PC-9 (cell line): ENCODE data around the gene PYROXD2. TPM values are rescaled to one million over a fixed set of nuclear protein-coding genes. Genes with fewer than 3 reads are reported as not detected.
"Not testable (repeated sequence)": the region's sequence is repeated elsewhere in the genome, so short reads cannot be mapped to it uniquely, and the experiment has no call there.

Experiments
- BruUV-seq: library from RNA; stranded (reverse); fragments of 400-500 nt; replicated peaks from 2 replicates; lab custom pipeline; 2021; lab: Mats Ljungman, UMichigan
- CTCF ChIA-PET: fragments of 300-600 bp; sonication (Branson Sonifier 250); formaldehyde crosslinking; loops from one replicate; lab custom pipeline; 2022; ENCODE audit warnings: antibody characterized with exemption; lab: Charles Lee
- POLR2A ChIA-PET: fragments of 300-600 bp; sonication (Branson Sonifier 250); formaldehyde crosslinking; loops from one replicate; lab custom pipeline; 2022; ENCODE audit warnings: antibody characterized with exemption; ENCODE audit not compliant: unreplicated experiment; lab: Charles Lee
- DNase-seq, 2 experiments: peaks; one replicate each; pipeline versions ENCODE4 v3.0.0 to v3.0.0-alpha.2; 2015 to 2022; ENCODE audit warnings: mixed read lengths in 1 of 2
- H2AFZ ChIP-seq: fragments of 200-600 bp; sonication (generic); 2 replicates; pipeline ENCODE4 v1.8.1; 2017; ENCODE audit warnings: antibody characterized with exemption
- H3F3A ChIP-seq: fragments of 200-600 bp; sonication (generic); 2 replicates; pipeline ENCODE4 v1.8.1; 2017; ENCODE audit warnings: antibody characterized with exemption, mild to moderate bottlenecking, low read depth; ENCODE audit not compliant: insufficient read depth
- H3K27ac ChIP-seq: fragments of 200-600 bp; sonication (generic); 2 replicates; pipeline ENCODE4 v1.6.1; 2016; ENCODE audit warnings: mixed run types
- H3K27me3 ChIP-seq: fragments of 200-600 bp; sonication (generic); 2 replicates; pipeline ENCODE4 v1.6.1; 2016; ENCODE audit warnings: low read depth, mixed run types; ENCODE audit not compliant: insufficient read depth
- H3K36me3 ChIP-seq: fragments of 200-600 bp; sonication (generic); 2 replicates; pipeline ENCODE4 v1.6.1; 2016; ENCODE audit warnings: low read depth, mixed run types
- H3K4me1 ChIP-seq: fragments of 200-600 bp; sonication (generic); replicated peaks from 2 replicates; pipeline ENCODE4 v1.6.1; 2016; ENCODE audit warnings: mixed run types; ENCODE audit not compliant: insufficient read depth
- H3K4me2 ChIP-seq: fragments of 200-600 bp; sonication (generic); 2 replicates; pipeline ENCODE4 v1.6.1; 2017; ENCODE audit warnings: mixed run types
- H3K4me3 ChIP-seq: fragments of 200-600 bp; sonication (generic); 2 replicates; pipeline ENCODE4 v1.6.1; 2016; ENCODE audit warnings: mixed run types
- H3K79me2 ChIP-seq: fragments of 200-600 bp; sonication (generic); 2 replicates; pipeline ENCODE4 v1.6.1; 2017; ENCODE audit warnings: low read depth, mixed run types
- H3K9me2 ChIP-seq: fragments of 200-600 bp; sonication (generic); 2 replicates; pipeline ENCODE4 v1.8.1; 2017; ENCODE audit warnings: mild to moderate bottlenecking; ENCODE audit not compliant: insufficient read depth
- H3K9me3 ChIP-seq: fragments of 200-600 bp; sonication (generic); 2 replicates; pipeline ENCODE4 v1.8.1; 2016; ENCODE audit warnings: low read depth; ENCODE audit not compliant: insufficient read depth
- H4K20me1 ChIP-seq: fragments of 200-600 bp; sonication (generic); 2 replicates; pipeline ENCODE4 v1.8.1; 2017; ENCODE audit not compliant: insufficient read depth
- EZH2 ChIP-seq: fragments of 200-600 bp; sonication (generic); IDR thresholded peaks from 2 replicates; pipeline ENCODE4 v1.8.0; 2017; ENCODE audit warnings: antibody characterized with exemption, low read depth
- intact Hi-C: fragments of 100-400 bp; cut with micrococcal nuclease; formaldehyde crosslinking; loops from one replicate; pipeline ENCODE4 v1.10.0; 2022; ENCODE audit not compliant: unreplicated experiment
- total RNA-seq: library from RNA; stranded (reverse); gene quantifications from 2 replicates; pipeline ENCODE4 v1.2.3, GENCODE V29; 2021
- TF ChIP-seq, protein P1 (sequence below): fragments of 200-600 bp; sonication (generic); conservative IDR thresholded peaks from 2 replicates; pipeline ENCODE4 v1.6.1; 2017; ENCODE audit warnings: mixed run types, antibody characterized with exemption, mild to moderate bottlenecking, moderate library complexity

The PYROXD2 gene
- total RNA-seq, 1 experiment from 2014 or later, result 28.0 TPM

DNA sequence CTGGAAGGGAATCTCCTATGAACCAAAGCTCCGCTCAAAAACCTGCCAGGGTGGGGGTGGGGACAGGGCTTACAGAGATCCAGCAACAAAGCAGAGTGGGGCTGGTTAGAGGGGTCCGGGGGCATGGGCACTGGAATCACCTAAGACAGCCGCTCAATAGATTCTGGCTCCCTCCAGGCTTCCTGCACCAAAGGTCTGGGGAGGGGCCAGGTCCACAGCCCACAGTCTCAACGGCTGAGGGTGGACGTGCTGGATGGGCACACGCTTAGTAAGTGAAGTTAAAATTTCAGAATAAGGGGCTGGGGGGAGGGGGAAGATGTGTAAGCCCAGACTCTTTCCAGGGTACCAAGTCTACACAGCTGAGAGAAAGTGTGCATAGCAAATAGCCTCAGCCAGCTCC, 31.1 kb downstream of the PYROXD2 start:
- Histone ChIP-seq H2AFZ (no peak overlapping the region), H3F3A (no peaks in the 10 kb centered on the region; the same call in 1 of the 2 replicates), H3K27me3 (no peaks in the 10 kb centered on the region), H3K4me1 (peaks cover 11% of the 10 kb centered on the region), H3K9me3 (no peaks in the 10 kb centered on the region), H3K36me3 (no peaks in the 10 kb centered on the region), H3K4me3 (no peak overlapping the region), H3K79me2 (no peaks in the 10 kb centered on the region), H3K4me2 (no peak overlapping the region), H4K20me1 (no peaks in the 10 kb centered on the region), H3K9me2 (no peaks in the 10 kb centered on the region), H3K27ac (peak overlapping the region; percentile 57)
- intact Hi-C loops, result no loop called here
- no TSS peak for BruUV-seq
- no peak for TF ChIP-seq EZH2
- TF ChIP-seq, protein P1, sequence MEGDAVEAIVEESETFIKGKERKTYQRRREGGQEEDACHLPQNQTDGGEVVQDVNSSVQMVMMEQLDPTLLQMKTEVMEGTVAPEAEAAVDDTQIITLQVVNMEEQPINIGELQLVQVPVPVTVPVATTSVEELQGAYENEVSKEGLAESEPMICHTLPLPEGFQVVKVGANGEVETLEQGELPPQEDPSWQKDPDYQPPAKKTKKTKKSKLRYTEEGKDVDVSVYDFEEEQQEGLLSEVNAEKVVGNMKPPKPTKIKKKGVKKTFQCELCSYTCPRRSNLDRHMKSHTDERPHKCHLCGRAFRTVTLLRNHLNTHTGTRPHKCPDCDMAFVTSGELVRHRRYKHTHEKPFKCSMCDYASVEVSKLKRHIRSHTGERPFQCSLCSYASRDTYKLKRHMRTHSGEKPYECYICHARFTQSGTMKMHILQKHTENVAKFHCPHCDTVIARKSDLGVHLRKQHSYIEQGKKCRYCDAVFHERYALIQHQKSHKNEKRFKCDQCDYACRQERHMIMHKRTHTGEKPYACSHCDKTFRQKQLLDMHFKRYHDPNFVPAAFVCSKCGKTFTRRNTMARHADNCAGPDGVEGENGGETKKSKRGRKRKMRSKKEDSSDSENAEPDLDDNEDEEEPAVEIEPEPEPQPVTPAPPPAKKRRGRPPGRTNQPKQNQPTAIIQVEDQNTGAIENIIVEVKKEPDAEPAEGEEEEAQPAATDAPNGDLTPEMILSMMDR, result no peak
- DNase-seq, result no peak
- ChIA-PET POLR2A (interaction anchor here (0.7 kb wide), 1 partner anchor 10 kb away, joined by 5 read pairs; no protein-coding TSS in a partner anchor), CTCF (no interaction called here)

DNA sequence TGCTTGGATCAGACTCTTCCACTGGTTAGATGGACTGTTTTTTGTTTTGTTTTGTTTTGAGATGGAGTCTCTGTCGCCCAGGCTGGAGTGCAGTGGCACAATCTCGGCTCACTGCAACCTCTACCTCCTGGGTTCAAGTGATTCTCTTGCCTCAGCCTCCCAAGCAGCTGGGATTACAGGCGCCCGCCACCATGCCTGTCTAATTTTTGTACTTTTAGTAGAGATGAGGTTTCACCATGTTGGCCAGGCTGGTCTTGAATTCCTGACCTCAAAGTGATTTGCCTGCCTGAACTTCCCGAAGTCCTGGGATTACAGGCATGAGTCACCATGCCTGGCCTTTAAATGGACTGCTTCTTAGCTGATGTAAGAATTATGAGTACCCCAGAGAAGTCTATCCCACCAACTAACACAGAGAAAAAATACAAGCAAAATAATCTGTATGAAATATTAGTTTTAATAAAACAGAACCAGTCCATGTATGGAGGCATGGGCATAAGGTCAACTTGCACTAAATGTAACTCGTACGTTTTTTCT, 31.8 kb downstream of the PYROXD2 start:
- H3K4me2 ChIP-seq, result 0 out of 2 replicates have a peak overlapping the region, but pooled peaks have one; percentile 3
- H3K9me3 ChIP-seq, H3K79me2 ChIP-seq, H3K27me3 ChIP-seq, CTCF ChIA-PET, H2AFZ ChIP-seq, H3F3A ChIP-seq, H3K9me2 ChIP-seq, intact Hi-C loops, H3K4me3 ChIP-seq, H3K36me3 ChIP-seq, H4K20me1 ChIP-seq, BruUV-seq: not testable (repeated sequence)
- POLR2A ChIA-PET, result interaction anchor here (0.7 kb wide), 1 partner anchor 11 kb away, joined by 5 read pairs; no protein-coding TSS in a partner anchor
- DNase-seq, result peak in 1 of 2 experiments; percentile 57
- peaks cover 11% of the 10 kb centered on the region for H3K4me1 ChIP-seq
- H3K27ac ChIP-seq, result peak overlapping the region; percentile 57

DNA sequence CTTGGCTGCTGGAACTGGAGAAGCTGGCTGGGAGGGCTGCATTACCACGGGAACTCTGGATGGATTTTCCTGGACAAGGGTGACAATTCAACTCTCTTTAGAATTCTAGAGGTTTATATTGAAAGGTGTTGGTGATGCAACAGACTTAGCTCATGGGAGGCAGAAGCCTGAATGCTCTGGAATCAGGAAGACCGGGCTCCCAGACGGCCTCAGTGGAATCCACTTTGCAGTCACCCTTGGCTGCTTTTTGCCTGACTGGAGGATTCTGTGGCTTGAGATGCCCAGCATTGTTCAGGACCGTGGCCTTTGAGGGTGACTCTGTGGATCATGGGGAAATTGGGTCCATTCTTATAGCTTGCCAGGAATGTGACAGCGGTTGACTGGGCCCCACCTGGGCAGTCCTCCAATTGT, 32.3 kb downstream of the PYROXD2 start:
- Histone ChIP-seq H3K9me3 (no peaks in the 10 kb centered on the region), H3K4me2 (no peak overlapping the region), H2AFZ (no peak overlapping the region), H3F3A (no peaks in the 10 kb centered on the region; the same call in 1 of the 2 replicates), H3K4me3 (no peak overlapping the region), H4K20me1 (no peaks in the 10 kb centered on the region), H3K27ac (peak overlapping the region; percentile 57; the same call in 1 of the 2 replicates), H3K79me2 (no peaks in the 10 kb centered on the region), H3K27me3 (no peaks in the 10 kb centered on the region), H3K9me2 (no peaks in the 10 kb centered on the region), H3K4me1 (peaks cover 11% of the 10 kb centered on the region), H3K36me3 (no peaks in the 10 kb centered on the region)
- CTCF ChIA-PET, result no interaction called here
- POLR2A ChIA-PET, result no interaction called here
- no peak for DNase-seq
- no peak for TF ChIP-seq EZH2
- TF ChIP-seq, protein P1, result no peak
- intact Hi-C loops, result no loop called here
- no TSS peak for BruUV-seq
